Measurements from ENCODE around the gene MGMT. TPM values are rescaled to one million over a fixed set of nuclear protein-coding genes. Genes with fewer than 3 reads are reported as not detected.

Gene MGMT
- polyA plus RNA-seq, 4 donors = 9.8 to 22.4 (median 17.9) TPM

- WGBS, 3 donors = 69 to 87% (median 81%) methylated on average over 2 of the region's 2 CpGs
- Histone ChIP-seq H3K4me1 (ENCODE audit: control insufficient read depth in 3 of 3, insufficient read depth in 2 of 3, low read depth in 1 of 3, low read length in 2 of 3) (no peaks in the 10 kb centered on the region), H3K27me3 (ENCODE audit: control insufficient read depth in 3 of 3, insufficient read depth in 3 of 3, low read length in 3 of 3) (no peaks in the 10 kb centered on the region), H3K27ac (ENCODE audit: low read depth in 1 of 3, low read length in 2 of 3) (no peak overlapping the region), H3K4me3 (ENCODE audit: low read depth in 1 of 3, low read length in 3 of 3) (no peak overlapping the region), H3K9me3 (ENCODE audit: control insufficient read depth in 2 of 2, insufficient read depth in 1 of 2, low read depth in 1 of 2, low read length in 1 of 2) (peaks cover 0 to 6% of the 10 kb centered on the region in 2 donors), H3K36me3 (ENCODE audit: control insufficient read depth in 3 of 3, insufficient read depth in 2 of 3, low read depth in 1 of 3, low read length in 3 of 3) (peaks cover 0 to 19% (median 0%) of the 10 kb centered on the region in 3 donors)
- FAIRE-seq (no peak), DNase-seq (no peak)
These were observed 71.2 kb downstream of the MGMT start for GRCh38 chr10:129538236-129538635.

- Histone ChIP-seq H3K4me1 (ENCODE audit: control insufficient read depth in 3 of 3, insufficient read depth in 2 of 3, low read depth in 1 of 3, low read length in 2 of 3) (no peaks in the 10 kb centered on the region), H3K27ac (ENCODE audit: low read depth in 1 of 3, low read length in 2 of 3) (no peak overlapping the region), H3K4me3 (ENCODE audit: low read depth in 1 of 3, low read length in 3 of 3) (no peak overlapping the region), H3K27me3 (ENCODE audit: control insufficient read depth in 3 of 3, insufficient read depth in 3 of 3, low read length in 3 of 3) (no peaks in the 10 kb centered on the region), H3K9me3 (ENCODE audit: control insufficient read depth in 2 of 2, insufficient read depth in 1 of 2, low read depth in 1 of 2, low read length in 1 of 2) (no peaks in the 10 kb centered on the region), H3K36me3 (ENCODE audit: control insufficient read depth in 3 of 3, insufficient read depth in 2 of 3, low read depth in 1 of 3, low read length in 3 of 3) (peaks cover 0 to 21% (median 0%) of the 10 kb centered on the region in 3 donors)
- DNase-seq (no peak), FAIRE-seq (no peak)
- 81 to 89% (median 88%) methylated on average over 9 of the region's 9 CpGs for WGBS, 3 donors
These were observed 74.2 kb downstream of the MGMT start for GRCh38 chr10:129541200-129541599.

- H3K9me3 ChIP-seq (ENCODE audit: control insufficient read depth in 2 of 2, insufficient read depth in 1 of 2, low read depth in 1 of 2, low read length in 1 of 2) = no peaks in the 10 kb centered on the region
These were observed 74.9 kb downstream of the MGMT start for GRCh38 chr10:129541748-129542487.

GRCh38 chr10:129542589-129542988 is 75.5 kb downstream of the MGMT start:
- H3K9me3 ChIP-seq (ENCODE audit: control insufficient read depth in 2 of 2, insufficient read depth in 1 of 2, low read depth in 1 of 2, low read length in 1 of 2) = no peaks in the 10 kb centered on the region
- H3K4me1 ChIP-seq (ENCODE audit: control insufficient read depth in 3 of 3, insufficient read depth in 2 of 3, low read depth in 1 of 3, low read length in 2 of 3) = no peaks in the 10 kb centered on the region
- peaks cover 0 to 15% (median 0%) of the 10 kb centered on the region in 3 donors for H3K36me3 ChIP-seq (ENCODE audit: control insufficient read depth in 3 of 3, insufficient read depth in 2 of 3, low read depth in 1 of 3, low read length in 3 of 3)
- 91 to 97% (median 94%) methylated on average over 10 of the region's 10 CpGs for WGBS, 3 donors
- DNase-seq = no peak
- no peak overlapping the region for H3K27ac ChIP-seq (ENCODE audit: low read depth in 1 of 3, low read length in 2 of 3)
- FAIRE-seq = no peak
- no peak overlapping the region for H3K4me3 ChIP-seq (ENCODE audit: low read depth in 1 of 3, low read length in 3 of 3)
- H3K27me3 ChIP-seq (ENCODE audit: control insufficient read depth in 3 of 3, insufficient read depth in 3 of 3, low read length in 3 of 3) = no peaks in the 10 kb centered on the region

More at GRCh38 chr10:129541748-129542487, 74.9 kb downstream of the MGMT start:
- no peak for DNase-seq
- no peak overlapping the region for H3K27ac ChIP-seq (ENCODE audit: low read depth in 1 of 3, low read length in 2 of 3)
- no peaks in the 10 kb centered on the region for H3K4me1 ChIP-seq (ENCODE audit: control insufficient read depth in 3 of 3, insufficient read depth in 2 of 3, low read depth in 1 of 3, low read length in 2 of 3)
- peaks cover 0 to 15% (median 0%) of the 10 kb centered on the region in 3 donors for H3K36me3 ChIP-seq (ENCODE audit: control insufficient read depth in 3 of 3, insufficient read depth in 2 of 3, low read depth in 1 of 3, low read length in 3 of 3)
- no peaks in the 10 kb centered on the region for H3K27me3 ChIP-seq (ENCODE audit: control insufficient read depth in 3 of 3, insufficient read depth in 3 of 3, low read length in 3 of 3)
- FAIRE-seq = no peak
- 95 to 97% (median 97%) methylated on average over 21 of the region's 21 CpGs for WGBS, 3 donors
- no peak overlapping the region for H3K4me3 ChIP-seq (ENCODE audit: low read depth in 1 of 3, low read length in 3 of 3)

GRCh38 chr10:129544205-129545202 is 77.5 kb downstream of the MGMT start:
- Histone ChIP-seq H3K27me3 (ENCODE audit: control insufficient read depth in 3 of 3, insufficient read depth in 3 of 3, low read length in 3 of 3) (no peaks in the 10 kb centered on the region), H3K4me1 (ENCODE audit: control insufficient read depth in 3 of 3, insufficient read depth in 2 of 3, low read depth in 1 of 3, low read length in 2 of 3) (peaks cover 0 to 4% (median 0%) of the 10 kb centered on the region in 3 donors), H3K4me3 (ENCODE audit: low read depth in 1 of 3, low read length in 3 of 3) (no peak overlapping the region), H3K27ac (ENCODE audit: low read depth in 1 of 3, low read length in 2 of 3) (peak overlapping the region in 1 of 3 donors; percentile 11), H3K9me3 (ENCODE audit: control insufficient read depth in 2 of 2, insufficient read depth in 1 of 2, low read depth in 1 of 2, low read length in 1 of 2) (no peaks in the 10 kb centered on the region), H3K36me3 (ENCODE audit: control insufficient read depth in 3 of 3, insufficient read depth in 2 of 3, low read depth in 1 of 3, low read length in 3 of 3) (peaks cover 0 to 13% (median 0%) of the 10 kb centered on the region in 3 donors)
- FAIRE-seq (no peak), DNase-seq (no peak)
- 90 to 93% (median 93%) methylated on average over 23 of the region's 23 CpGs for WGBS, 3 donors

- Histone ChIP-seq H3K36me3 (ENCODE audit: control insufficient read depth in 3 of 3, insufficient read depth in 2 of 3, low read depth in 1 of 3, low read length in 3 of 3) (peaks cover 0 to 13% (median 0%) of the 10 kb centered on the region in 3 donors), H3K27me3 (ENCODE audit: control insufficient read depth in 3 of 3, insufficient read depth in 3 of 3, low read length in 3 of 3) (no peaks in the 10 kb centered on the region), H3K4me1 (ENCODE audit: control insufficient read depth in 3 of 3, insufficient read depth in 2 of 3, low read depth in 1 of 3, low read length in 2 of 3) (peaks cover 0 to 4% (median 0%) of the 10 kb centered on the region in 3 donors), H3K4me3 (ENCODE audit: low read depth in 1 of 3, low read length in 3 of 3) (no peak overlapping the region), H3K9me3 (ENCODE audit: control insufficient read depth in 2 of 2, insufficient read depth in 1 of 2, low read depth in 1 of 2, low read length in 1 of 2) (no peaks in the 10 kb centered on the region), H3K27ac (ENCODE audit: low read depth in 1 of 3, low read length in 2 of 3) (no peak overlapping the region)
- 87 to 92% (median 87%) methylated on average over 8 of the region's 8 CpGs for WGBS, 3 donors
- DNase-seq (no peak), FAIRE-seq (no peak)
These were observed 78.2 kb downstream of the MGMT start for GRCh38 chr10:129545261-129545660.

- H3K27ac ChIP-seq (ENCODE audit: low read depth in 1 of 3, low read length in 2 of 3) = no peak overlapping the region
- WGBS, 3 donors = 83 to 89% (median 85%) methylated on average over 8 of the region's 8 CpGs
- H3K4me3 ChIP-seq (ENCODE audit: low read depth in 1 of 3, low read length in 3 of 3) = no peak overlapping the region
- no peaks in the 10 kb centered on the region for H3K9me3 ChIP-seq (ENCODE audit: control insufficient read depth in 2 of 2, insufficient read depth in 1 of 2, low read depth in 1 of 2, low read length in 1 of 2)
- no peak for FAIRE-seq
- no peaks in the 10 kb centered on the region for H3K27me3 ChIP-seq (ENCODE audit: control insufficient read depth in 3 of 3, insufficient read depth in 3 of 3, low read length in 3 of 3)
- peaks cover 0 to 13% (median 0%) of the 10 kb centered on the region in 3 donors for H3K36me3 ChIP-seq (ENCODE audit: control insufficient read depth in 3 of 3, insufficient read depth in 2 of 3, low read depth in 1 of 3, low read length in 3 of 3)
- no peak for DNase-seq
- H3K4me1 ChIP-seq (ENCODE audit: control insufficient read depth in 3 of 3, insufficient read depth in 2 of 3, low read depth in 1 of 3, low read length in 2 of 3) = peaks cover 0 to 4% (median 0%) of the 10 kb centered on the region in 3 donors
These were observed 79.1 kb downstream of the MGMT start for GRCh38 chr10:129546106-129546505.

- no peaks in the 10 kb centered on the region for H3K27me3 ChIP-seq (ENCODE audit: control insufficient read depth in 3 of 3, insufficient read depth in 3 of 3, low read length in 3 of 3)
- no peak overlapping the region for H3K27ac ChIP-seq (ENCODE audit: low read depth in 1 of 3, low read length in 2 of 3)
- peaks cover 0 to 4% (median 0%) of the 10 kb centered on the region in 3 donors for H3K4me1 ChIP-seq (ENCODE audit: control insufficient read depth in 3 of 3, insufficient read depth in 2 of 3, low read depth in 1 of 3, low read length in 2 of 3)
- H3K4me3 ChIP-seq (ENCODE audit: low read depth in 1 of 3, low read length in 3 of 3) = no peak overlapping the region
- DNase-seq = no peak
- FAIRE-seq = no peak
- no peaks in the 10 kb centered on the region for H3K9me3 ChIP-seq (ENCODE audit: control insufficient read depth in 2 of 2, insufficient read depth in 1 of 2, low read depth in 1 of 2, low read length in 1 of 2)
- H3K36me3 ChIP-seq (ENCODE audit: control insufficient read depth in 3 of 3, insufficient read depth in 2 of 3, low read depth in 1 of 3, low read length in 3 of 3) = peaks cover 0 to 16% (median 0%) of the 10 kb centered on the region in 3 donors
- 72 to 86% (median 76%) methylated on average over 7 of the region's 7 CpGs for WGBS, 3 donors
These were observed 80.6 kb downstream of the MGMT start for GRCh38 chr10:129547608-129548007.
